Gastroesophageal sphincter (tissue), 4 donors: ENCODE measurements around the gene LSP1. TPM values are rescaled to one million over a fixed set of nuclear protein-coding genes. Genes with fewer than 3 reads are reported as not detected.

Experiments used
- ATAC-seq: fragments of 150-250 bp; one replicate; pipeline ENCODE4 v1.9.1; 2016; ENCODE audit warnings: mild to moderate bottlenecking, moderate library complexity
- H3K27ac ChIP-seq, 4 donors: fragments of 200-600 bp; sonication (generic) in 3 of 4; 1 replicate in 3 of 4; 2 replicates in 1 of 4; pipeline ENCODE4 v1.5.1; 2016 to 2019
- H3K27me3 ChIP-seq: fragments of 200-600 bp; sonication (generic); one replicate; pipeline ENCODE4 v1.5.1; 2019
- H3K36me3 ChIP-seq, 2 donors: fragments of 200-600 bp; sonication (generic); one replicate each; pipeline ENCODE4 v1.5.1; 2019; ENCODE audit warnings: control low read depth in 1 of 2
- H3K4me1 ChIP-seq, 3 donors: fragments of 200-600 bp; sonication (generic); 1 replicate in 2 of 3; 2 replicates in 1 of 3; pipeline ENCODE4 v1.5.1; 2016 to 2019; ENCODE audit warnings: control low read depth in 2 of 3
- H3K4me3 ChIP-seq, 2 donors: fragments of 200-600 bp; sonication (generic); one replicate each; pipeline ENCODE4 v1.5.1; 2019; ENCODE audit warnings: mild to moderate bottlenecking in 1 of 2, moderate library complexity in 1 of 2
- H3K9me3 ChIP-seq, 3 donors: fragments of 200-600 bp; sonication (generic); one replicate each; pipeline ENCODE4 v1.5.1; 2017 to 2019; ENCODE audit warnings: control low read depth in 2 of 3
- EP300 ChIP-seq: sonication (generic); formaldehyde crosslinking; IDR thresholded peaks from one replicate; pipeline ENCODE4 v1.6.1; 2017; ENCODE audit warnings: antibody characterized with exemption, mild to moderate bottlenecking
- POLR2A ChIP-seq, 2 donors: fragments of 450-650 bp; IDR thresholded peaks; one replicate each; pipeline ENCODE4 v1.6.1; 2017; ENCODE audit warnings: antibody characterized with exemption in 2 of 2, mild to moderate bottlenecking in 2 of 2, moderate library complexity in 1 of 2
- POLR2AphosphoS5 ChIP-seq: sonication (generic); formaldehyde crosslinking; IDR thresholded peaks from one replicate; pipeline ENCODE4 v1.6.1; 2017; ENCODE audit warnings: antibody characterized with exemption
- WGBS, 2 donors: methylation state at CpG; one replicate each; pipeline ENCODE4 v1.1.5; 2018; ENCODE audit warnings: low coverage in 1 of 2; 5-methylcytosine and 5-hydroxymethylcytosine counted together
- total RNA-seq, 4 donors: library from RNA; depleted of rRNA; stranded (reverse); fragments of >200 nt; gene quantifications; one replicate each; pipeline ENCODE4 v1.1.0, GENCODE V29; 2016
- TF ChIP-seq, protein P1 (sequence below), 4 experiments: fragments of 200-600 bp in 2 of 4; fragments of 450-650 bp in 2 of 4; sonication (generic) in 1 of 4; IDR thresholded peaks; one replicate each; pipeline ENCODE4 v1.5.1; 2017 to 2019; ENCODE audit warnings: antibody characterized with exemption in 4 of 4, mild to moderate bottlenecking in 2 of 4, moderate library complexity in 2 of 4

LSP1 gene
- total RNA-seq, 4 donors from 2014 or later, result 13.4 to 133 (median 47.7) TPM

DNA sequence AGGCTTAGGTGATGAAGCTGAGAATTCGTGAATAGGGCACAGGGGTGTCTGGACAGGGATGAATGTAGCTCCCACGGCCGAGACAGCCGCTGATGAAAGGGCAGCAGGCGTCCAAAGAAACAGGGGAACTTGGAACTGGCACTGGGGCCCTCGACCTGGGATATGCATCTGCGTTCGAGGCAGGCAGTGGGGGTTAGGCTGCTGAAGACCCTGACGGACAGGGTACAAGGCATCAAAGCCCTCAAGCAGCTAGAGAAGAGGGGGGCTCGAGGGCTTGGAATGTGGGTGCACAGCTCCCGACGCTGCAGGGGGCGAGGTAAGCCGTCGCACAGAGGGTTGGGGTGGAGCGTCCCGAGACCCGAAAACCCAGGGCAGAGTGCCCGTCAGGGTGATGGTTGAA, 25.0 kb upstream of the LSP1 start:
- Histone ChIP-seq H3K36me3 (no peaks in the 10 kb centered on the region), H3K27ac (no peak overlapping the region), H3K9me3 (no peaks in the 10 kb centered on the region), H3K4me1 (peaks cover 0 to 24% (median 6%) of the 10 kb centered on the region in 3 donors), H3K4me3 (no peak overlapping the region), H3K27me3 (peaks cover 70% of the 10 kb centered on the region)
- TF ChIP-seq, protein P1, sequence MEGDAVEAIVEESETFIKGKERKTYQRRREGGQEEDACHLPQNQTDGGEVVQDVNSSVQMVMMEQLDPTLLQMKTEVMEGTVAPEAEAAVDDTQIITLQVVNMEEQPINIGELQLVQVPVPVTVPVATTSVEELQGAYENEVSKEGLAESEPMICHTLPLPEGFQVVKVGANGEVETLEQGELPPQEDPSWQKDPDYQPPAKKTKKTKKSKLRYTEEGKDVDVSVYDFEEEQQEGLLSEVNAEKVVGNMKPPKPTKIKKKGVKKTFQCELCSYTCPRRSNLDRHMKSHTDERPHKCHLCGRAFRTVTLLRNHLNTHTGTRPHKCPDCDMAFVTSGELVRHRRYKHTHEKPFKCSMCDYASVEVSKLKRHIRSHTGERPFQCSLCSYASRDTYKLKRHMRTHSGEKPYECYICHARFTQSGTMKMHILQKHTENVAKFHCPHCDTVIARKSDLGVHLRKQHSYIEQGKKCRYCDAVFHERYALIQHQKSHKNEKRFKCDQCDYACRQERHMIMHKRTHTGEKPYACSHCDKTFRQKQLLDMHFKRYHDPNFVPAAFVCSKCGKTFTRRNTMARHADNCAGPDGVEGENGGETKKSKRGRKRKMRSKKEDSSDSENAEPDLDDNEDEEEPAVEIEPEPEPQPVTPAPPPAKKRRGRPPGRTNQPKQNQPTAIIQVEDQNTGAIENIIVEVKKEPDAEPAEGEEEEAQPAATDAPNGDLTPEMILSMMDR (IDR thresholded peaks at IDR 0.05), result no peak
- no peak for TF ChIP-seq EP300
- TF ChIP-seq POLR2AphosphoS5, result no peak
- TF ChIP-seq POLR2A (IDR thresholded peaks at IDR 0.05), result no peak
- 72% methylated on average over 9 of the region's 19 CpGs; no CpG with 5 or more reads in 1 of the 2 donors for WGBS, 2 donors
- no peak for ATAC-seq

DNA sequence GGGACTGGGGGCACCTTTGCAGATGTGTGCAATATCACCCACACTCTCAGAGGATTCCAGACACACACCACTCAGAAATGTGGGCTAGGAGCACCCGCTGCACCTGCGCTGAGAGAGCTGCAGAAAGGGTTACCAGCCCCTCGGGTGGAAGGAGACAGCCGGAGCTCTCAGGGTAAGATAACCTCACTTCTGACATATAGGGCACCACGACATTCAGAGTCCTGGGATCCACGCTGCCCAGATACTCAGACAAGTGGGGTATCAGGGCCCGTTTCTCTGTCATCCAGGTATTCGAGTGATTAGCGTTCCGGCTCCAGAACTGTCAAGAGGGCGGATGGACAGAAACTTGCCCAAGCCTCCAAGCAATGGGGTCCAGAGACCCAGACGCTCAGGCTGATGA, 24.3 kb upstream of the LSP1 start:
- H3K4me1 ChIP-seq, result peaks cover 0 to 24% (median 6%) of the 10 kb centered on the region in 3 donors
- TF ChIP-seq EP300, result no peak
- TF ChIP-seq, protein P1 (IDR thresholded peaks at IDR 0.05), result no peak
- no peak for TF ChIP-seq POLR2AphosphoS5
- TF ChIP-seq POLR2A (IDR thresholded peaks at IDR 0.05), result no peak
- no peak overlapping the region for H3K27ac ChIP-seq
- no peak overlapping the region for H3K4me3 ChIP-seq
- 82 to 83% methylated on average over 5 of the region's 12 CpGs for WGBS, 2 donors
- H3K36me3 ChIP-seq, result no peaks in the 10 kb centered on the region
- H3K9me3 ChIP-seq, result no peaks in the 10 kb centered on the region
- peaks cover 70% of the 10 kb centered on the region for H3K27me3 ChIP-seq
- ATAC-seq, result no peak

DNA sequence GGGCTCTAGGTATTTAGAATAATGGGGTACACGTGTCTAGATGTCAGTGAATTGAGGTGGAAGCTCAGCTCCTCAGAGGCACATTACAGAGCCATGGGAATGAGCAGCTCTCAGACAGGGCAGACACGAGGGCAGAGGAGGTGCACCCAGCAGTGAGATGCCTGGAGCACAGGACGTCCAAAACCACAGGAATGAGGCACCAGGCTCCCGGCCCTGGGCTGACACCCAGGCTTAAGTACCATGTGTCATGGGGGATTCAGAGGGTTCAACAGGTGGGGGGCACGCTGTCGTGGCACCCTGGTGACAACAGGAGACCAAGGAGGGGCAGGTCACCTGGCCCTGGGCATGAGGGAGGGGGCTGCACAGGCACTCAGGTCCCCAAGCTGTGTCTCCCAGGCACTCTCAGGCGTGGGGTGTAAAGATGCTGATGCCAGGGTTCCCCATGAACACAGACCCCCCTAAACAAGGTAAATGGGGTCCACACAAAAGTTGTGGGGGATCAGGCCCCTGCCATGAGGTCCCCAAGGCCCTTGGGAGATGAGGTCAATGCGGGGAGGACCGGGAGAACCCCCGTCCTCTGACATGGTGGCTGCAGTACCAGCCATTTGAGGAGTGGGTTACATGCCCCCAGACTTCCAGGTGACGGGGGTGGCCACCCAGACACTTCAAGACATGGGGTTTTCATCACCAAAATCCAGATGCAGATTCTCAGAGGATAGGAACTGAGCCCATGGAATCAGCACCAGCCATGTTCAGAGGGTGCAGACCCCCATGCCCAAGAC, 23.7 kb upstream of the LSP1 start:
- peaks cover 0 to 24% (median 6%) of the 10 kb centered on the region in 3 donors for H3K4me1 ChIP-seq
- H3K9me3 ChIP-seq, result no peaks in the 10 kb centered on the region
- no peak for ATAC-seq
- no peak overlapping the region for H3K27ac ChIP-seq
- no peak overlapping the region for H3K4me3 ChIP-seq
- 71% methylated on average over 4 of the region's 11 CpGs; no CpG with 5 or more reads in 1 of the 2 donors for WGBS, 2 donors
- H3K27me3 ChIP-seq, result peaks cover 68% of the 10 kb centered on the region
- TF ChIP-seq, protein P1 (IDR thresholded peaks at IDR 0.05), result no peak
- TF ChIP-seq POLR2AphosphoS5, result no peak
- no peak for TF ChIP-seq EP300
- no peak for TF ChIP-seq POLR2A (IDR thresholded peaks at IDR 0.05)
- no peaks in the 10 kb centered on the region for H3K36me3 ChIP-seq

DNA sequence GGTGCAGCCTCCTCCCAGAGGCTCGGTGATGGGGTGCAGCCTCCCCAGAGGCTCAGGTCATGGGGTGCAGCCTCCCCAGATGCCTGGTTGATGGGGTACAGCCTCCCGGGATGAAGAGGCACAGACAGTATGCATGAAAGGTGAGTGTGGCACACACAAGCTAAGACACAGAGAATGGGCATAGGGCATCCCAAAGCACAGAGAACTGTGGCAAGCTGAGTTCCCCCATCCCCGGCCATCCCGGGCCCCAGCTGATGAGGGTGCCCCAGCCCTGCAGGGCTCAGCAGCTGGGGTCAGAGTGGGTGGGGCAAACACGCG, 22.9 kb upstream of the LSP1 start:
- WGBS, 2 donors, result 80% methylated on average over 1 of the region's 6 CpGs; no CpG with 5 or more reads in 1 of the 2 donors
- no peaks in the 10 kb centered on the region for H3K36me3 ChIP-seq
- no peak overlapping the region for H3K27ac ChIP-seq
- H3K27me3 ChIP-seq, result peaks cover 73% of the 10 kb centered on the region
- H3K4me3 ChIP-seq, result no peak overlapping the region
- H3K9me3 ChIP-seq, result no peaks in the 10 kb centered on the region
- no peak for ATAC-seq
- peaks cover 0 to 24% (median 6%) of the 10 kb centered on the region in 3 donors for H3K4me1 ChIP-seq
- TF ChIP-seq POLR2AphosphoS5 (no peak), EP300 (no peak), POLR2A (IDR thresholded peaks at IDR 0.05) (no peak)
- TF ChIP-seq, protein P1 (IDR thresholded peaks at IDR 0.05), result no peak
